Peyer's patch (tissue), 4 donors: ENCODE results near the gene CCM2. TPM values are rescaled to one million over a fixed set of nuclear protein-coding genes. Genes with fewer than 3 reads are reported as not detected.

ENCODE experiments used
- DNase-seq, 3 donors: peaks; one replicate each; pipeline ENCODE4 v3.0.0-alpha.2; 2017 to 2019
- H3K27ac ChIP-seq, 4 donors: fragments of 200-600 bp; sonication (generic); one replicate each; pipeline ENCODE4 v1.5.1; 2016 to 2019
- H3K27me3 ChIP-seq, 2 donors: fragments of 200-600 bp; sonication (generic); one replicate each; pipeline ENCODE4 v1.5.1; 2019
- H3K36me3 ChIP-seq, 3 donors: fragments of 200-600 bp; sonication (generic); one replicate each; pipeline ENCODE4 v1.5.1; 2016 to 2019
- H3K4me1 ChIP-seq, 4 donors: fragments of 200-600 bp; sonication (generic); one replicate each; pipeline ENCODE4 v1.5.1; 2016 to 2019
- H3K4me3 ChIP-seq, 4 donors: fragments of 200-600 bp; sonication (generic); 1 replicate in 3 of 4; 2 replicates in 1 of 4; pipeline ENCODE4 v1.5.1; 2016 to 2019; ENCODE audit warnings: mild to moderate bottlenecking in 1 of 4
- H3K9me3 ChIP-seq, 4 donors: fragments of 200-600 bp; sonication (generic); one replicate each; pipeline ENCODE4 v1.5.1; 2016 to 2019; ENCODE audit warnings: mild to moderate bottlenecking in 1 of 4
- POLR2A ChIP-seq, 2 donors: fragments of 450-650 bp; IDR thresholded peaks; one replicate each; pipeline ENCODE4 v1.5.1; 2017; ENCODE audit warnings: antibody characterized with exemption in 2 of 2, mild to moderate bottlenecking in 2 of 2, moderate library complexity in 2 of 2
- total RNA-seq, 4 donors: library from RNA; depleted of rRNA; stranded (reverse); fragments of >200 nt; gene quantifications; one replicate each; pipeline ENCODE4 v1.1.0, GENCODE V29; 2016
- TF ChIP-seq, protein P1 (sequence below), 6 experiments: fragments of 450-650 bp in 4 of 6; fragments of 200-600 bp in 2 of 6; sonication (generic) in 1 of 6; IDR thresholded peaks; one replicate each; pipeline ENCODE4 v1.5.1; 2017 to 2019; ENCODE audit warnings: antibody characterized with exemption in 6 of 6, mild to moderate bottlenecking in 3 of 6, moderate library complexity in 1 of 6

Gene CCM2
- total RNA-seq, 4 donors from 2014 or later: 23.3 to 49.5 (median 32.5) TPM

DNA sequence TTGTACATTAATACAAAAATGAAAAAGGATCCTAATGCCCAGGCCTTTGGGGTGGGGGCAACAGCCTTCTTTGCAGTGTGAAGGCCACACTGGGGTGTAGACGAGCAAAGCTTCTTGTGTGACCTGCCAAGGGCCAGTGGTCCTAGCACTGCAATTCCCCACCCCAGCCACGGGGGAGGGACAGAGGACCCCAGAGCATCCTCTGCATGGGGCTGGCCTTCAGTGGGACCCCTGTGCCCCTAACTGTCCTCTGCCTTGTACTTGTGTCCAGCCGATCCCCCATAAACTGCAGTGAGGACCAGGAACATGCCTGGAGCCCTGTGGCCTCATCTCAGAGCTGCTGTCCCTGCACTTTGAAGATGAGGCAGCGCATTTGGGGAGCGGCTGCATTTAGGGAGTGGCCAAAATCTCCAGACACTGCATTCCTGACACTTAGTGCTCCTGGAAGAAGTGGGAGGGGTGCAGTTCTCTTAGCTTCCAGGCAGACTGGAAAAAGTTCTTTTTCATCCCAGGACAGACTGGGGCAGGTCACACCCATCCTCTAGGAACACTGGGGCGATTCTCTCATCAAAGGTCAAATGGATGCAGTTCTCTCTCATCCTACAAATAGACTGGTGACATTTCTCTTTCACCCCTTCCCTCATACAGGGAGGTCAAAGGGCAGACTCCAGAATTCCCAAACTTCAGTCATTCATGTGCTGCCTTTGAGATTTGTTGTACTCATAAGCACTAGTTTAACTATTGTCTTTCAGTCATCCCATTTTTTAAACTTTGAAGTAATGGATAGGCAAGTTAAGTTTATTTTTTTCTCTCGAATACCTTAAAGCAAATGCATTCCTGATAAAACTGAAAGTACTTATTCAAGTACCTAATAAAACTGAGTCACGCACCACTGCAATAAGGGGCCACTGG is 20.3 kb upstream of the CCM2 start:
- TF ChIP-seq, protein P1, sequence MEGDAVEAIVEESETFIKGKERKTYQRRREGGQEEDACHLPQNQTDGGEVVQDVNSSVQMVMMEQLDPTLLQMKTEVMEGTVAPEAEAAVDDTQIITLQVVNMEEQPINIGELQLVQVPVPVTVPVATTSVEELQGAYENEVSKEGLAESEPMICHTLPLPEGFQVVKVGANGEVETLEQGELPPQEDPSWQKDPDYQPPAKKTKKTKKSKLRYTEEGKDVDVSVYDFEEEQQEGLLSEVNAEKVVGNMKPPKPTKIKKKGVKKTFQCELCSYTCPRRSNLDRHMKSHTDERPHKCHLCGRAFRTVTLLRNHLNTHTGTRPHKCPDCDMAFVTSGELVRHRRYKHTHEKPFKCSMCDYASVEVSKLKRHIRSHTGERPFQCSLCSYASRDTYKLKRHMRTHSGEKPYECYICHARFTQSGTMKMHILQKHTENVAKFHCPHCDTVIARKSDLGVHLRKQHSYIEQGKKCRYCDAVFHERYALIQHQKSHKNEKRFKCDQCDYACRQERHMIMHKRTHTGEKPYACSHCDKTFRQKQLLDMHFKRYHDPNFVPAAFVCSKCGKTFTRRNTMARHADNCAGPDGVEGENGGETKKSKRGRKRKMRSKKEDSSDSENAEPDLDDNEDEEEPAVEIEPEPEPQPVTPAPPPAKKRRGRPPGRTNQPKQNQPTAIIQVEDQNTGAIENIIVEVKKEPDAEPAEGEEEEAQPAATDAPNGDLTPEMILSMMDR (IDR thresholded peaks at IDR 0.05): no peak
- TF ChIP-seq POLR2A (IDR thresholded peaks at IDR 0.05): no peak
- Histone ChIP-seq H3K36me3 (peaks cover 0 to 29% (median 0%) of the 10 kb centered on the region in 3 donors), H3K4me3 (peak overlapping the region in 1 of 4 donors; percentile 44), H3K4me1 (peaks cover 0 to 28% (median 11%) of the 10 kb centered on the region in 4 donors), H3K27me3 (no peaks in the 10 kb centered on the region), H3K9me3 (no peaks in the 10 kb centered on the region), H3K27ac (peak overlapping the region; percentile 54 to 85 (median 70))
- DNase-seq: peak in 1 of 3 donors; percentile 35

DNA sequence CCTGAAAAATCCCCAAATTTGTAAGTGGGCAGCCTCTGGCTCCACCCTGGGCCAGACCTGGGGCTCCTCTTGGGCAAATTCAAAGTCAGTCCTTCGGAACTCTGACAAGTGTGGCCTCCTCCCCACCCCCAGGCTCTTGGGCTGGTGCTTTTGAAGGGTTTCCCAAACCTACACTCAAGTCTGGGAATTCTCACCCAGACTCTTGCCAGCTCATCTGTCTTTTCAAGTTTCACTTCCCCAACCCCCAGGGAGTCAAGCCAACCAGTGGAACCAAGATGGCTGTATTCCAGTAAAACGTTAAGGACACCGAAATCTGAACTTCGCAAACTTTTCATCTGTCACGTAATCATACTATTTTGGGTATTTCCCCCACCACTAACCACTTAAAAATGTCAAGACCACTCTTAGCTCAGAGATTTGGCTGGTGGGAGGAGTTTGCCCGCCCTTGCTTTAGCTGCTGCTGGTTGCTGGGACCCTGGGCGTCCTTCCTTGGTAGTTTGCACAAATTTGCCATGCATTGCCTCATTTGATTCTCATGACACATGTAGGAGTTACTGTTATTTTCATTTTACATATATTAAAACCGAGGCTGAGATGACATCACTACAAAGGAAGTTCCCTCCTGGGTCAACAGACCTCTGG is 19.5 kb upstream of the CCM2 start:
- DNase-seq: peak in 1 of 3 donors; percentile 48
- peak overlapping the region; percentile 54 to 85 (median 70) for H3K27ac ChIP-seq
- TF ChIP-seq, protein P1 (IDR thresholded peaks at IDR 0.05): no peak
- no peak for TF ChIP-seq POLR2A (IDR thresholded peaks at IDR 0.05)
- no peak overlapping the region for H3K4me3 ChIP-seq
- no peaks in the 10 kb centered on the region for H3K27me3 ChIP-seq
- peaks cover 0 to 32% (median 14%) of the 10 kb centered on the region in 4 donors for H3K4me1 ChIP-seq
- no peaks in the 10 kb centered on the region for H3K9me3 ChIP-seq
- peaks cover 0 to 27% (median 0%) of the 10 kb centered on the region in 3 donors for H3K36me3 ChIP-seq

DNA sequence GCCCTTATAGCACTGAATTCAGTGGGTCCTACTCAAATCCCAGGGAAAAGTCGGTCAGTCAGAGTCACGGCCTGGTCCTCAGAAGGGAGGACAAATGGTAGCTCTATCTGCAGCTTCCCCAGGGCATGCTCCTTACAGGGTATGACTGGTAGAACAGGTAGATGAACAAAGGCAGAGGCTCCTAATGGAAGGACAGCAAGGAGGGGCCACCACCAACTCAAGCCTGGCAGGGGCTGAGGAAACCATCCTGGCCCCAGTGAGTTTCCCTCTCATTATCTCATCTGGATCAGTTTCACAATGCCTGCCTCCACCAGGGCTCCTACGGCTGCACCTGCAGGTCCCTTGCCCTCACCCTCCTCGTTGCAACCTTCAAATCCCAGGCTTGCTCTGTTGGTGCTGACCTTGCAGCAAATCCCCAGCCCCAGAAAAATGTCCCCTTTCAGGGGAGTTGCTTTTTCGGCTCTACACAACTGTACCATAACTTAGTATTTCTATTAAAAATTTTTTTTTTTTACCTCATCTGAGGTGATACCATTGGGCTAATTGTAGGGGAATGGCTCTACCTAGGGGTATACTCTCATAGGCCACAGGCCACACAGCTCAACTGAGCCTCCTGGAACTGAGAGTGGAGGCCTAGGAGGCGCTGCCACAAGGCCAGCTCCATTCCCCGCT is 18.8 kb upstream of the CCM2 start:
- Histone ChIP-seq H3K27me3 (no peaks in the 10 kb centered on the region), H3K36me3 (peaks cover 0 to 23% (median 0%) of the 10 kb centered on the region in 3 donors), H3K27ac (peak overlapping the region; percentile 54 to 85 (median 70)), H3K9me3 (no peaks in the 10 kb centered on the region), H3K4me1 (peaks cover 0 to 32% (median 15%) of the 10 kb centered on the region in 4 donors), H3K4me3 (no peak overlapping the region)
- TF ChIP-seq POLR2A (IDR thresholded peaks at IDR 0.05): no peak
- TF ChIP-seq, protein P1 (IDR thresholded peaks at IDR 0.05): no peak
- no peak for DNase-seq

DNA sequence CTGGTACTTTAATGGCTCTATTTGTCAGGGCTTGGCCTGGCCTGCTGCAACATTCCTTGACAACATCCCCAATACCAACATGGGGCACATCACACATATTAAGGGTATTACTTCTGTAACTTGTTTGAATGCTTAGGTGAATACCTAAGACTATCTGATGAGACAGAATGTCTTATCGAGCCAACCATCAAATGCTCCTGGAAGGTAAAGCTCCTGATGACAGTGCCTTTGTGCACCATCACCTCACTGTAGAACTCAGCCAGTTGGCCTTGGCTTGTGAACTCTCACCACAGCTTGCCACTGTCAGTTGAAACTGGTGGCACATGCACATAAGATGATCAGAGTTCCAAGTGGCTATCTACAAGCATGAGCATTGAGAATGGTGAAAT is 17.5 kb upstream of the CCM2 start:
- Histone ChIP-seq H3K4me3 (no peak overlapping the region), H3K36me3 (peaks cover 0 to 23% (median 0%) of the 10 kb centered on the region in 3 donors), H3K27me3 (no peaks in the 10 kb centered on the region), H3K9me3 (no peaks in the 10 kb centered on the region), H3K4me1 (peaks cover 0 to 25% (median 15%) of the 10 kb centered on the region in 4 donors), H3K27ac (no peak overlapping the region)
- TF ChIP-seq POLR2A (IDR thresholded peaks at IDR 0.05): no peak
- TF ChIP-seq, protein P1 (IDR thresholded peaks at IDR 0.05): no peak
- no peak for DNase-seq

DNA sequence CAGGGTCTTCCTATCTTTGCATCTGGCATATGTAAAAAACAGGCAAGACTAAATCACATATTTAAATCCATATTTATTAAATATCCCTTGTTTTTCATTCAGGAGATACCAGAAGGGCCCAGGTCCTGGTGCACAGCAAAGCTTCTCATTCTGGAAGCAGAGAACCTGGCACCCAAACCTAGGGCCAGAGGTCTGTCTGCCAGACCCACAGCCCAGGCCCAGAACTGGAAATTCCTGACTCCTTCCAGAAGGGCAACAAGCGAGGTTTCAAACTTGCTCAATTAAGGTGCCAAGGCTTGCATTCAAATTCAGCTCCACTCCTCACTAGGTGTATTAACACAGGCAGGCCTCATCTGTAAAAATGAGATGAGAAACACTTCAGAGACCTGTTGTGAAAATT is 17.0 kb upstream of the CCM2 start:
- no peaks in the 10 kb centered on the region for H3K27me3 ChIP-seq
- DNase-seq: no peak
- H3K9me3 ChIP-seq: no peaks in the 10 kb centered on the region
- no peak overlapping the region for H3K27ac ChIP-seq
- TF ChIP-seq, protein P1 (IDR thresholded peaks at IDR 0.05): no peak
- peaks cover 0 to 25% (median 15%) of the 10 kb centered on the region in 4 donors for H3K4me1 ChIP-seq
- no peak overlapping the region for H3K4me3 ChIP-seq
- peaks cover 0 to 23% (median 0%) of the 10 kb centered on the region in 3 donors for H3K36me3 ChIP-seq
